ENCODE measurements around the gene KCTD14. TPM values are rescaled to one million over a fixed set of nuclear protein-coding genes. Genes with fewer than 3 reads are reported as not detected.

Gene KCTD14
- total RNA-seq, 1 experiment from 2014 or later = 12.5 TPM

DNA sequence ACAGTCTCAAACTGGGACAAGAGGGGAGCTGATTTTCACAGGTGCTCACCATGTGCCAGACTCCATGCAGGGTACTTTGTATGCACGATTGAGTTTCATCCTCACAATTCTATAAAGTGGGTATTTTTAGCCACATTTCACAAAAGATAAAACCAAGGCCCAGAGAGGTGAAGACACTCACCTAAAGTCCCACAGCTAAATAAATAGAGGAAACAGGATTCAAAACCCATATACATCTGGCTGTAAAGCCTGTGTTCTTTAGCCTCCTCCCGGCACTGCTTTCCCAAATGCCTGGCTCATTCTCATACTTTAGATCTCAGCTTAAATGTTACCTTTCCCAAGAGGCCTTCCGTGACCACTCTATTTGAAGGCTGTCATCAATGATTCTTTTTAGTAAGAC, 13.2 kb upstream of the KCTD14 start:
- H3K79me1 ChIP-seq (ENCODE audit: insufficient read depth, low read depth, low read length, poor library complexity, severe bottlenecking) = no peaks in the 10 kb centered on the region
- H2BK120ac ChIP-seq (ENCODE audit: low read depth, low read length, poor library complexity, severe bottlenecking) = no peak overlapping the region
- no peak overlapping the region for H4K8ac ChIP-seq (replicated peaks; ENCODE audit: insufficient read length, low read depth, low read length)
- H3K9me3 Mint-ChIP-seq = no peaks in the 10 kb centered on the region; a peak in 1 of 5 replicates
- H2BK5ac ChIP-seq (ENCODE audit: insufficient read length, low read length) = no peak overlapping the region
- H3K14ac ChIP-seq (ENCODE audit: insufficient read depth, low read length) = no peak overlapping the region
- H2BK20ac ChIP-seq (ENCODE audit: low read depth, low read length, poor library complexity, severe bottlenecking) = no peak overlapping the region
- no peak overlapping the region for H4K91ac ChIP-seq (ENCODE audit: insufficient read length, low read depth, low read length)
- no peak overlapping the region for H3K23ac ChIP-seq (ENCODE audit: insufficient read length, low read depth, low read length)
- H2AFZ ChIP-seq (ENCODE audit: low read length) = no peak overlapping the region
- no peaks in the 10 kb centered on the region for H3K9me3 ChIP-seq (ENCODE audit: control insufficient read depth, low read depth, low read length)
- no CpG with 5 or more reads among the region's 3 CpGs for WGBS (ENCODE audit: extremely low coverage, insufficient read length, low lambda C conversion rate)
- no peak for DNase-seq
- TF ChIP-seq, protein P1, sequence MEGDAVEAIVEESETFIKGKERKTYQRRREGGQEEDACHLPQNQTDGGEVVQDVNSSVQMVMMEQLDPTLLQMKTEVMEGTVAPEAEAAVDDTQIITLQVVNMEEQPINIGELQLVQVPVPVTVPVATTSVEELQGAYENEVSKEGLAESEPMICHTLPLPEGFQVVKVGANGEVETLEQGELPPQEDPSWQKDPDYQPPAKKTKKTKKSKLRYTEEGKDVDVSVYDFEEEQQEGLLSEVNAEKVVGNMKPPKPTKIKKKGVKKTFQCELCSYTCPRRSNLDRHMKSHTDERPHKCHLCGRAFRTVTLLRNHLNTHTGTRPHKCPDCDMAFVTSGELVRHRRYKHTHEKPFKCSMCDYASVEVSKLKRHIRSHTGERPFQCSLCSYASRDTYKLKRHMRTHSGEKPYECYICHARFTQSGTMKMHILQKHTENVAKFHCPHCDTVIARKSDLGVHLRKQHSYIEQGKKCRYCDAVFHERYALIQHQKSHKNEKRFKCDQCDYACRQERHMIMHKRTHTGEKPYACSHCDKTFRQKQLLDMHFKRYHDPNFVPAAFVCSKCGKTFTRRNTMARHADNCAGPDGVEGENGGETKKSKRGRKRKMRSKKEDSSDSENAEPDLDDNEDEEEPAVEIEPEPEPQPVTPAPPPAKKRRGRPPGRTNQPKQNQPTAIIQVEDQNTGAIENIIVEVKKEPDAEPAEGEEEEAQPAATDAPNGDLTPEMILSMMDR (conservative IDR thresholded peaks at IDR 0.05) = no peak
- H2BK15ac ChIP-seq (ENCODE audit: low read depth, low read length) = no peak overlapping the region
- H3K79me2 ChIP-seq (ENCODE audit: insufficient read depth, low read length) = no peaks in the 10 kb centered on the region
- no peak overlapping the region for H3K27ac Mint-ChIP-seq
- no peaks in the 10 kb centered on the region for H3K36me3 Mint-ChIP-seq (ENCODE audit: insufficient read depth in 1 of 3, low read depth in 3 of 3)
- no peak overlapping the region for H3K4me3 Mint-ChIP-seq
- H4K5ac ChIP-seq (ENCODE audit: insufficient read length, low read depth, low read length) = no peak overlapping the region
- no peak overlapping the region for H3T11ph ChIP-seq (ENCODE audit: low read length)
- no peak overlapping the region for H3K18ac ChIP-seq (ENCODE audit: insufficient read length, low read depth, low read length)
- H3K4me1 ChIP-seq (ENCODE audit: insufficient read depth, low read length) = no peaks in the 10 kb centered on the region
- no peaks in the 10 kb centered on the region for H3K27me3 Mint-ChIP-seq (ENCODE audit: low read depth)
- no peaks in the 10 kb centered on the region for H3K27me3 ChIP-seq (ENCODE audit: insufficient read depth, low read length)
- H3K23me2 ChIP-seq (ENCODE audit: insufficient read length, low read depth, low read length, poor library complexity, severe bottlenecking) = peaks cover 2% of the 10 kb centered on the region
- H2BK12ac ChIP-seq (ENCODE audit: insufficient read length, low read depth, low read length) = no peak overlapping the region
- H3K56ac ChIP-seq (ENCODE audit: insufficient read length, low read depth, low read length) = no peak overlapping the region
- peaks cover 10 to 17% of the 10 kb centered on the region in 2 experiments for H3K4me1 Mint-ChIP-seq
- no peak overlapping the region for H3K9ac ChIP-seq (ENCODE audit: extremely low read depth, insufficient read length, low read length)
- H3K4ac ChIP-seq (ENCODE audit: low read depth, low read length) = no peak overlapping the region
- H2AK5ac ChIP-seq (ENCODE audit: insufficient read length, low read length) = no peak overlapping the region
- no peaks in the 10 kb centered on the region for H4K20me1 ChIP-seq (ENCODE audit: control insufficient read depth, insufficient read depth, insufficient read length)
- H3K27ac ChIP-seq (ENCODE audit: insufficient read length, low read depth, low read length) = no peak overlapping the region
- H3K4me2 ChIP-seq (ENCODE audit: insufficient read depth, insufficient read length, low read length) = no peak overlapping the region
